AG04449 (cell line): ENCODE data around the gene NSMF.

ENCODE experiments used
- CTCF ChIA-PET: fragments of 350-600 bp; formaldehyde crosslinking; extraction: SDS; loops from one replicate; lab custom pipeline; 2021; ENCODE audit warnings: antibody characterized with exemption; lab: Yijun Ruan, JAX
- POLR2A ChIA-PET: fragments of 400-600, 350-600 bp; formaldehyde crosslinking; extraction: SDS; loops from one replicate; lab custom pipeline; 2020; ENCODE audit warnings: antibody characterized with exemption, inconsistent platforms; lab: Yijun Ruan, JAX
- DNase-seq: peaks from one replicate; pipeline ENCODE4 v3.0.0-alpha.2; 2010; ENCODE audit warnings: low read depth, low spot score
- H3K4me3 ChIP-seq: 2 replicates; pipeline ENCODE4 v1.5.1; 2011; ENCODE audit warnings: low read depth, mild to moderate bottlenecking, control low read depth, low read length
- CTCF ChIP-seq: IDR thresholded peaks from one replicate; pipeline ENCODE4 v1.5.1; 2011; ENCODE audit warnings: mild to moderate bottlenecking, moderate library complexity, low read length, control low read depth, inconsistent platforms; ENCODE audit not compliant: insufficient read depth; ENCODE audit errors: missing control alignments

NSMF gene

DNA sequence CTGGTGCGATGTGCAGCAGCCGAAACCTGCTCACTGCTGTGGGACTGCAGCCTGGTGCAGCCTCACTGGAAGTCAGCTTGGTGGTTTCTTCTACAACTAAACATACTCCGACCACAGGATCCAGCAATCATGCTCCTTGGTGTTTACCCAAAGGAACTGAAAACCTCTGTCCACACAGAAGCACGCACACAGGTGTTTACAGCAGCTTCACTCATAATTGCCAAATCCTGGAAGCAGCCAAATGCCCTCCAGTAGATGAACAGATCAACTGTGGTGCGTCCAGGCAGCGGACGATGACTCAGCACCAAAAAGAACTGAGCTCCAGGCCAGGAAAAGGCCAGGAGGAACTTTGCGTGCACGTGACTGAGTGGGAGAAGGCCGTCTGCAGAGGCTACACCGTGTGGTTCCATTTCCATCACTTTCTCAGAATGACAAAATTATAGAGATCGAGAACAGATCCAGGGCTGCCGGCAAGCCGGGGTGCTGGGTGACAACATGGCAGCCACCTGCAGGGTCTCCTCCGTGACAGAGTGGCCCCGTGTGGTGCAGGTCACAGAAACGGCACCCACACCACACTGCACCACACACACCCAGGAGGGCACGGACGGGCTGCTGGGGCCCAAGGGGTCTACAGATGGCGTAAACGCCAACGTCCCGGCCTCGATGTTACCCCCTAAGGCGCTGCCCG, 23.1 kb upstream of the NSMF start:
- DNase-seq, result no peak

GRCh38 chr9:137480686-137481683, 21.9 kb upstream of the NSMF start:
- H3K4me3 ChIP-seq, result no peak overlapping the region
- ChIA-PET POLR2A (no interaction called here), CTCF (no interaction called here)
- DNase-seq, result no peak
- no peak for TF ChIP-seq CTCF

More for the DNA sequence above, 23.1 kb upstream of the NSMF start:
- TF ChIP-seq CTCF, result no peak
- H3K4me3 ChIP-seq, result no peak overlapping the region
- POLR2A ChIA-PET, result no interaction called here
- CTCF ChIA-PET, result interaction anchor here (1.1 kb wide), 1 partner anchor 46 kb away, joined by 4 read pairs; no protein-coding TSS in a partner anchor

DNA sequence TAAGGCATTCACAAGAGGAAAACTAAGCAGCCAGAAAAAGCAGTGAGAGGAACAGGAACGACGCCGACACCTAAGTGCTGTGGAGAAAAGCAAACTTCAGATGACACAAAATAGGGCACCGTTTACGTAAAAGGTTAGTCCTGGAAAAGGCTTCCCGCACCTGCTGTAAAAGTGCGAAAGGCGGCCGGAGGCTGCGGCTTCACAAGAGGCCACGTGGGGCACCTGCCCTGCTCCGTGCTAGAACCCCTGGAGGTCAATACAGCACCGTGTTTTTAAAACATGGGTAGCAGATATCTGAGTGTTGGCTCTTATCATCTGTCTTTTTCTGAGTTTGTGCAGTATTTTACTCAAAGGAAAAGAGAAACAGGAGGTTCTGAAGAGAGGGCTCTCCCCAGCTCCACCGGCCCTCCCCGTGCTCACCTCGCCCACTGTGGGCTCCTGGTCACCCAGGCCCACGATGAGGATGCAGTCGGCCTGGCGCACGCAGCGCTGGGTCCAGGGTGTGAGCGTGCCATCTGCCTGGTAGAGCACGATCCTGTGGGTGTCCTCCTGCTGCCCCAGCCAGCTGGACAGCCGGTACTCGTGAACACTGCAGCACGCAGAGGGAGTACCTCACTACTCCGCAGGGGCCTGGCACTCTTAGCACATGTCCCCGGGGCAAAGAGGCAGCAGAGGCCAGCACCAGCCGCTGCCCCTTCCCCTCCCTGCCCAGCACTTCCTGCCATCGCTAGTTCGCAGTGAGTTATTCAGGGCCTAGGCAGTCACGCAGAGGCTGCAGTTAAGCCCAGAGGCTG, 21.0 kb upstream of the NSMF start:
- ChIA-PET POLR2A (interaction anchor here (1.1 kb wide), 1 partner anchor 10 kb away, joined by 3 read pairs; no protein-coding TSS in a partner anchor), CTCF (interaction anchor here (1.0 to 1.3 kb wide), 2 partner anchors 10 to 35 kb away, joined by 3 to 6 read pairs; no protein-coding TSS in a partner anchor)
- no peak for DNase-seq
- no peak overlapping the region for H3K4me3 ChIP-seq
- TF ChIP-seq CTCF, result no peak

DNA sequence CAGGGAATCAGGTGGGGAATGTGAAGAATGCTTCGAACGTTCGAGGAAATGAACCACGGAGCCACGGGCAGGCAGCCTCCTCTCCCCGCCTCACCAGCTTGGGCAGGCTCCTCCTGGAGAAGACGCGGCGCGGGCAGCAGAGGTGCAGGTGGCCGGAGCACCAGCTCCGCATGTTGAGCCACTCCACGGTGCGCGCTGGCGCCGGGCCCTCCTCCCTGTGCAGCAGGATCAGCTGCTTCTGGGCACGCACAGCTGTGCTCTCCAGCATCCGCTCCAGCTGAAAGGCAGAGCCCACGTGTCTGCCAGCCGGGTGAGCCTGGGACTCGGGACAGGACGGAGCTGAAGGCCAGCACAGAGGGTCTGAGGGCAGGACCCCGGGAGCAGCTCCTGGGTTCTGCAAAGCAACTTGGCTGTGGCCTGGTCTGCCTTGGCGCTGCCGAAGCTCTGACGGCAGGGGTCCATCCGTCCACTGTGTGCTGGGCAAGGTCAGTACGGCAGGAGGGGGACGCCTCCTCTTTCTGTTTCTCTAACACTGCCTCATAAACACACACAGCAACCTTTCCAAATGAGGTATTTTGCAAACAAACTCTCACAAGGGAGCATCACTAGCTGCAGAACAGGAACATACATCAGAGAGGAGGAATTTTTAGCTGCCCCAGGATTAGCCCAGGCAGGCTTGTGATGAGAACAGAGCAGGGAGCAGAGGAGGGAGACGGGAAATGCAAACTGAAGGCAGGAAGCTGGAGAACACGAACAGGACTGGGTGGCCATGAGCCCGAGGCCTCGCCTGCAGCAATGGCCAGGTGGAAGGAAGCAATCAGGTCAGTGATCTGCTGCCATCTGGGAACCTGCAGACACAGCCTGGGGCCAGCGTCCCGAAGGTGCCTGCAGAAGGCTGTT, 20.1 kb upstream of the NSMF start:
- DNase-seq, result no peak
- no peak overlapping the region; the same call in 1 of the 2 replicates for H3K4me3 ChIP-seq
- no peak for TF ChIP-seq CTCF
- ChIA-PET POLR2A (interaction anchor here (1.1 kb wide), 1 partner anchor 9 kb away, joined by 3 read pairs; no protein-coding TSS in a partner anchor), CTCF (interaction anchor here (0.6 to 1.3 kb wide), 5 partner anchors 11 to 56 kb away, joined by 3 to 6 read pairs (median 3); partner anchors contain the start of genes EXD3 and NOXA1)

DNA sequence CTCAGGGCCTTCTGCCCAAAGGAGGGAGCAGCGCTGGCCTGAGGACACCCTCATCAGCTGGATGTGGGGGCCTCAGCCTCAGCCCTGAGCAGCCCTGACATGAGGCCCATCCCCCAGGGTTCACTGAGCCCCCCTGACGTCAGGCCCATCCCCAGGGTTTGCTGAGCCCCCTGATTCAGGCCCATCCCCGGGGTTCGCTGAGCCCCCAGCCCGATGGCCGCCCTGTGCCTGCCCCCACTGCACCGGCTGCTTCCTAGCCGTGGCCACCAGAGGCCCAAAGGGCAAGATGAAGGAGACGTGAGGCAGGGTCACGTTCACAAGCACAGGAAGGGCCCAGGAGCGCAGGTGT, 19.5 kb upstream of the NSMF start:
- no peak for DNase-seq
- POLR2A ChIA-PET, result interaction anchor here (1.1 kb wide), 1 partner anchor 8 kb away, joined by 3 read pairs; no protein-coding TSS in a partner anchor
- H3K4me3 ChIP-seq, result no peak overlapping the region
- CTCF ChIA-PET, result interaction anchor here (1.0 to 1.3 kb wide), 2 partner anchors 34 to 53 kb away, joined by 3 to 6 read pairs; no protein-coding TSS in a partner anchor
- no peak for TF ChIP-seq CTCF
